MCF 10A (cell line): ENCODE measurements around the gene TLX2. TPM values are rescaled to one million over a fixed set of nuclear protein-coding genes. Genes with fewer than 3 reads are reported as not detected.

Experiments
- BruUV-seq: library from RNA; stranded (reverse); fragments of 400-500 nt; replicated peaks from 2 replicates; lab custom pipeline; 2021; lab: Mats Ljungman, UMichigan
- CTCF ChIA-PET: fragments of 300-600 bp; sonication (Branson Sonifier 250); formaldehyde crosslinking; extraction: SDS; loops from one replicate; lab custom pipeline; 2021; ENCODE audit warnings: antibody characterized with exemption, inconsistent platforms; lab: Yijun Ruan, JAX
- POLR2A ChIA-PET: fragments of 300-600, 350-650 bp; sonication (Branson Sonifier 250); formaldehyde crosslinking; extraction: SDS; loops from one replicate; lab custom pipeline; 2020; ENCODE audit warnings: antibody characterized with exemption, inconsistent platforms; lab: Yijun Ruan, JAX
- DNase-seq: peaks from one replicate; pipeline ENCODE4 v3.0.0-alpha.2; 2018; ENCODE audit not compliant: unreplicated experiment
- H3K27ac Mint-ChIP-seq: one replicate; pipeline ENCODE4 v1.8.0; 2022; ENCODE audit warnings: mild to moderate bottlenecking, low read depth, mixed read lengths; ENCODE audit not compliant: unreplicated experiment
- H3K27me3 Mint-ChIP-seq: one replicate; pipeline ENCODE4 v1.8.0; 2022; ENCODE audit warnings: mixed read lengths; ENCODE audit not compliant: insufficient read depth, unreplicated experiment
- H3K36me3 Mint-ChIP-seq: one replicate; pipeline ENCODE4 v1.8.0; 2022; ENCODE audit warnings: mild to moderate bottlenecking, moderate library complexity, mixed read lengths; ENCODE audit not compliant: insufficient read depth, unreplicated experiment
- H3K4me1 Mint-ChIP-seq: one replicate; pipeline ENCODE4 v1.8.0; 2022; ENCODE audit warnings: mixed read lengths; ENCODE audit not compliant: insufficient read depth, unreplicated experiment
- H3K4me3 Mint-ChIP-seq: one replicate; pipeline ENCODE4 v1.8.0; 2022; ENCODE audit warnings: mild to moderate bottlenecking, moderate library complexity, mixed read lengths; ENCODE audit not compliant: unreplicated experiment
- H3K9me3 Mint-ChIP-seq: one replicate; pipeline ENCODE4 v1.8.0; 2022; ENCODE audit warnings: mixed read lengths; ENCODE audit not compliant: unreplicated experiment
- intact Hi-C: fragments of 100-400 bp; cut with micrococcal nuclease; formaldehyde crosslinking; loops from 2 replicates; pipeline ENCODE4 v1.14.1; 2022
- total RNA-seq: library from RNA; stranded (reverse); gene quantifications from 2 replicates; pipeline ENCODE4 v1.2.3, GENCODE V29; 2022
- TF ChIP-seq, protein P1 (sequence below): fragments of 200-600 bp; IDR thresholded peaks from one replicate; pipeline ENCODE4 v1.8.0; 2022; ENCODE audit warnings: antibody characterized with exemption, mild to moderate bottlenecking; ENCODE audit not compliant: unreplicated experiment

TLX2 gene
- total RNA-seq, 1 experiment from 2014 or later, result not detected

DNA sequence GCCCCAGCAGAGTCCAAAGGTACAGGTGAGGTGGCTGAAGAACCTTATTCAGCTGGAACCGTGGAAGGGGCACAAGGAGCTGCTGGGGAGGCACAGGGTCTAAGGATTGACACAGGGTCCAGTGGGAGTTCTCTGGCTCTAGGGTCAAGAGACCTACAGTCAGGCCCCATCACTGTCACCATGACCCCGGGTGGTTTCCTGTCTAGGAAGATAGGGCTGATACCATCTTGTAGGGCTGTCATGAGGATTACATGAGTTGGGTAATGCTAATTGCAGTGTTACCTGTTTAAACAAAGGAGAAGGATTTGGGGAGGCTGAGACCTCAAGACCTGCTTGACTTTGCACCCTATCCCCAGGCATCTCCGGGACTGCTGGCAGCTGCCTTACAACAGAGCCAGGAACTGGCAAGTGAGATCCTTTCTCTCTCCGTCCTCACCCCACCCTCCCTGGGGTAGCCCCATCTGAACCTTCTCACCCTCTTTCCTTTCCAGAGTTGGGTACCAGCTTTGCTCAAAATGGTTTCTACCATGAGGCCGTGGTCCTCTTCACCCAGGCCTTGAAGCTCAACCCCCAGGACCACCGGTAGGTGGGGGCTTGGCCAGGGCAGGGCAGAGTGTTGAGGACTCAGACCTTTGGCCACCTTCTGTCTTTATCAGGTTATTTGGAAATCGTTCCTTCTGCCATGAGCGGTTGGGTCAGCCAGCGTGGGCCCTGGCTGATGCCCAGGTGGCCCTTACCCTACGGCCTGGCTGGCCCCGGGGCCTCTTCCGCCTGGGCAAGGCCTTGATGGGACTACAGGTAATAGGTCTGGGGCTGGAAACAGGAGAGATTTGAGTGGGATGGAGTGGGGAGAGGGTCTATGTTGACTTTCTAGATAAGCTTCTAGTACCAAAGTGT, 22.4 kb upstream of the TLX2 start:
- H3K27me3 Mint-ChIP-seq, result no peaks in the 10 kb centered on the region
- DNase-seq, result no peak
- POLR2A ChIA-PET, result interaction anchor here (1.0 to 1.5 kb wide), 4 partner anchors 9 to 15 kb away, joined by 3 to 6 read pairs (median 4); partner anchors contain the start of genes CCDC142, PCGF1 and TTC31
- no peaks in the 10 kb centered on the region for H3K4me1 Mint-ChIP-seq
- no peak overlapping the region for H3K4me3 Mint-ChIP-seq
- no peak overlapping the region for H3K27ac Mint-ChIP-seq
- intact Hi-C loops, result no loop called here
- CTCF ChIA-PET, result interaction anchor here (0.5 to 1.3 kb wide), 3 partner anchors 26 to 98 kb away, joined by 3 to 4 read pairs (median 3); no protein-coding TSS in a partner anchor
- TF ChIP-seq, protein P1, sequence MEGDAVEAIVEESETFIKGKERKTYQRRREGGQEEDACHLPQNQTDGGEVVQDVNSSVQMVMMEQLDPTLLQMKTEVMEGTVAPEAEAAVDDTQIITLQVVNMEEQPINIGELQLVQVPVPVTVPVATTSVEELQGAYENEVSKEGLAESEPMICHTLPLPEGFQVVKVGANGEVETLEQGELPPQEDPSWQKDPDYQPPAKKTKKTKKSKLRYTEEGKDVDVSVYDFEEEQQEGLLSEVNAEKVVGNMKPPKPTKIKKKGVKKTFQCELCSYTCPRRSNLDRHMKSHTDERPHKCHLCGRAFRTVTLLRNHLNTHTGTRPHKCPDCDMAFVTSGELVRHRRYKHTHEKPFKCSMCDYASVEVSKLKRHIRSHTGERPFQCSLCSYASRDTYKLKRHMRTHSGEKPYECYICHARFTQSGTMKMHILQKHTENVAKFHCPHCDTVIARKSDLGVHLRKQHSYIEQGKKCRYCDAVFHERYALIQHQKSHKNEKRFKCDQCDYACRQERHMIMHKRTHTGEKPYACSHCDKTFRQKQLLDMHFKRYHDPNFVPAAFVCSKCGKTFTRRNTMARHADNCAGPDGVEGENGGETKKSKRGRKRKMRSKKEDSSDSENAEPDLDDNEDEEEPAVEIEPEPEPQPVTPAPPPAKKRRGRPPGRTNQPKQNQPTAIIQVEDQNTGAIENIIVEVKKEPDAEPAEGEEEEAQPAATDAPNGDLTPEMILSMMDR, result no peak
- peaks cover 11% of the 10 kb centered on the region for H3K36me3 Mint-ChIP-seq
- no TSS peak for BruUV-seq
- no peaks in the 10 kb centered on the region for H3K9me3 Mint-ChIP-seq

DNA sequence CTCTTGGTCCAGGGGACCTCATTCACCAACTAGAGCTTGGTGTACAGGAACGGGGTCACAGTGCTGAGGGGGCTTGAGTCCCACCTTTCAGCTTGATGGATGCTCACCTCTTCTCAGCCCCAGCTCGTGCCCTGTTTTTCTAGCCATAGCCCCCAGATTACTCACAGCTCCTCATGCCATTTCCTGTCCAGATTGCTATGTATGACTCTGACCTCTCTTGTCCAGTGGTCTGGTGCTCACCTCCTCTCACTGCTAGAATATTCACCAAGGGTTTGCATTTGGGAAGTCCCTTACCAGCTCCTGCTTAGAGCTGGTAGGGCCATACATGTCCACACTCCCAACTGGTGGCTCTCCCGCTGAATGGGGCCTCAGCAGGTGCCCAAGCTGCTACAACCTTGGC, 20.7 kb upstream of the TLX2 start:
- no peaks in the 10 kb centered on the region for H3K9me3 Mint-ChIP-seq
- ChIA-PET POLR2A (interaction anchor here (1.0 to 1.5 kb wide), 2 partner anchors 10 to 14 kb away, joined by 3 to 6 read pairs; partner anchors contain the start of genes CCDC142, PCGF1 and TTC31), CTCF (interaction anchor here (0.6 to 1.8 kb wide), 3 partner anchors 10 to 95 kb away, joined by 3 to 9 read pairs (median 6); partner anchors contain the start of genes CCDC142 and TTC31)
- no peak overlapping the region for H3K27ac Mint-ChIP-seq
- peaks cover 11% of the 10 kb centered on the region for H3K36me3 Mint-ChIP-seq
- no peak overlapping the region for H3K4me3 Mint-ChIP-seq
- intact Hi-C loops, result no loop called here
- no peak for DNase-seq
- H3K4me1 Mint-ChIP-seq, result peaks cover 5% of the 10 kb centered on the region
- peaks cover 7% of the 10 kb centered on the region for H3K27me3 Mint-ChIP-seq
- TF ChIP-seq, protein P1, result no peak
- BruUV-seq, result no TSS peak

DNA sequence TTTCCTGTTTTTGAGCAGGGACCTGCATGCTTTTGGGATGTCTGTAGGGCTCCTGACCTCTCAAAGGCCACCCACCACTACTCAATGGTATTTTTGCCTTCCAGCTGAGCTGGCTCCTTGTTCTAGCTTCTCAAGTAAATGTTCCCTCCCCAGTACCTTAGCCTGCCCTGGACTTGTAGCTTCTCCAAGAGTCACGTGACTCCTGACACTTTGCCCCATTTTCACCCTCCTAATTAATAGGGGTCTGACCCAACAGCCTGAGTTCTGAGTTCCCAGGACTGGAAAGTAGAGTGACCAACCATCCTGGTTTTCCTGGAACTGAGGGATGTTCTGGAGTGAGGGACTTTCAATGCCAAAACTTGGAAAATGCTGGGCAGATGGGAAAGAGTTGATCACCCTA, 18.8 kb upstream of the TLX2 start:
- Mint-ChIP-seq H3K4me1 (peaks cover 11% of the 10 kb centered on the region), H3K36me3 (peaks cover 13% of the 10 kb centered on the region), H3K4me3 (no peak overlapping the region), H3K9me3 (no peaks in the 10 kb centered on the region), H3K27me3 (peaks cover 16% of the 10 kb centered on the region), H3K27ac (no peak overlapping the region)
- no peak for DNase-seq
- TF ChIP-seq, protein P1, result no peak
- CTCF ChIA-PET, result no interaction called here
- POLR2A ChIA-PET, result interaction anchor here (1.4 kb wide), 1 partner anchor 11 kb away, joined by 3 read pairs; the partner anchor contains the start of gene PCGF1
- no TSS peak for BruUV-seq
- intact Hi-C loops, result no loop called here
